ENCODE measurements around the gene IMPDH2.

DNA sequence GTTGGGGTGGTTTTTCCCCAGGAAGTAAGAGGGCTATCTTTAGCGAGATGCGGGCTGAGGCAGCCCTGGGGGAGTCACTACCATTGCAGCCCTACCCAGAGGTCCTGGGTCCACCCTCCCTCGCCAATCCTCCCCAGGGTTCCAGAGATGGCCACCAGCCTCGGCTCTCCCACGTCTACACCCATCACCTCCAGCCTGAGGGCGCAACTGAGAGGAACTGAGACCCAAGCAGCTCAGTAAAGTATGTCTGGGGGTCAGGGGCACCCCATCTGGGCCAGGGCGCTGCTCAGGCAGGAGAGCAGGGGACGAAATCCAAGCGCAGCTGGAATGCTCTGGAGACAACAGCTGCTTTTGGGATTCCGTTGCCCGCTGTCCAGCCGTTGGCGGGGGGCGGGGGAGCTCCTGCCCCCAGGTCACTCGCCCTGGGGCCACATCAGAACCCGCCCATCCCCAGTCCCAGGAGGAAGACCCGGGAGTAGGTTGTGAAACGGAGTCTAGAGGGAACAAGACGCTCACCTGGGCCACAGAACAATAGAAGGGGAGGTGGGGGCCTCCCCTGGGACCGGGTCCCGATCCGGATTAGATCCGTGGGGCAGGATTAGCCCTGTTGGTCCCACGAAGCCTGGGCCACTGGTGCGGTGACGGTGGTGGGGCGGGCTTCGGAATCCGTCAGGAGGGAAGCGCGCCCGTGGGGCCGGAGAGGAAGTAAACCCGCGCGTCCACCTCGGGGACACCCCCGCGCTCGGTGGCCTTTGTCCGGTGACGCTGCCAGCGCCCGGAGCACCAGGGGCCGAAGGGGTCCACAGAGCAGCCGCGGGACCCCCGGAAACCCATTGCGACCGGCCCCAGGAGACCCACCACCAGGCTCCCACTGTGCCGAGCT lies 8.6 kb downstream of the IMPDH2 start:
- no peak for TF ChIP-seq EZH2 (optimal IDR thresholded peaks at IDR 0.05; ENCODE audit: low read depth, low read length)
- TF ChIP-seq, protein P1, sequence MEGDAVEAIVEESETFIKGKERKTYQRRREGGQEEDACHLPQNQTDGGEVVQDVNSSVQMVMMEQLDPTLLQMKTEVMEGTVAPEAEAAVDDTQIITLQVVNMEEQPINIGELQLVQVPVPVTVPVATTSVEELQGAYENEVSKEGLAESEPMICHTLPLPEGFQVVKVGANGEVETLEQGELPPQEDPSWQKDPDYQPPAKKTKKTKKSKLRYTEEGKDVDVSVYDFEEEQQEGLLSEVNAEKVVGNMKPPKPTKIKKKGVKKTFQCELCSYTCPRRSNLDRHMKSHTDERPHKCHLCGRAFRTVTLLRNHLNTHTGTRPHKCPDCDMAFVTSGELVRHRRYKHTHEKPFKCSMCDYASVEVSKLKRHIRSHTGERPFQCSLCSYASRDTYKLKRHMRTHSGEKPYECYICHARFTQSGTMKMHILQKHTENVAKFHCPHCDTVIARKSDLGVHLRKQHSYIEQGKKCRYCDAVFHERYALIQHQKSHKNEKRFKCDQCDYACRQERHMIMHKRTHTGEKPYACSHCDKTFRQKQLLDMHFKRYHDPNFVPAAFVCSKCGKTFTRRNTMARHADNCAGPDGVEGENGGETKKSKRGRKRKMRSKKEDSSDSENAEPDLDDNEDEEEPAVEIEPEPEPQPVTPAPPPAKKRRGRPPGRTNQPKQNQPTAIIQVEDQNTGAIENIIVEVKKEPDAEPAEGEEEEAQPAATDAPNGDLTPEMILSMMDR (IDR thresholded peaks at IDR 0.05; ENCODE audit: low read length) = no peak

Measured in MM.1S (cell line).